Mesenteric fat pad (tissue), 1 donor: ENCODE data around the gene FNDC7. TPM values are rescaled to one million over a fixed set of nuclear protein-coding genes. Genes with fewer than 3 reads are reported as not detected.
"Not testable (repeated sequence)": the region's sequence is repeated elsewhere in the genome, so short reads cannot be mapped to it uniquely, and the experiment has no call there.

ENCODE experiments used
- DNase-seq: peaks from one replicate; pipeline ENCODE4 v3.0.0-alpha.2; 2020; ENCODE audit warnings: low spot score
- total RNA-seq: library from RNA; stranded (reverse); fragmentation: NEBNext Ultra II Directional; extraction: Animal tissue kit (Norgen Biotek cat#: 25700); gene quantifications from one replicate; pipeline ENCODE4 v1.2.1, GENCODE V29; 2021
- donor health status: DM: yes; HTN: yes; CAD: no.

Gene FNDC7
- total RNA-seq, 1 donor from 2014 or later, result not detected

DNA sequence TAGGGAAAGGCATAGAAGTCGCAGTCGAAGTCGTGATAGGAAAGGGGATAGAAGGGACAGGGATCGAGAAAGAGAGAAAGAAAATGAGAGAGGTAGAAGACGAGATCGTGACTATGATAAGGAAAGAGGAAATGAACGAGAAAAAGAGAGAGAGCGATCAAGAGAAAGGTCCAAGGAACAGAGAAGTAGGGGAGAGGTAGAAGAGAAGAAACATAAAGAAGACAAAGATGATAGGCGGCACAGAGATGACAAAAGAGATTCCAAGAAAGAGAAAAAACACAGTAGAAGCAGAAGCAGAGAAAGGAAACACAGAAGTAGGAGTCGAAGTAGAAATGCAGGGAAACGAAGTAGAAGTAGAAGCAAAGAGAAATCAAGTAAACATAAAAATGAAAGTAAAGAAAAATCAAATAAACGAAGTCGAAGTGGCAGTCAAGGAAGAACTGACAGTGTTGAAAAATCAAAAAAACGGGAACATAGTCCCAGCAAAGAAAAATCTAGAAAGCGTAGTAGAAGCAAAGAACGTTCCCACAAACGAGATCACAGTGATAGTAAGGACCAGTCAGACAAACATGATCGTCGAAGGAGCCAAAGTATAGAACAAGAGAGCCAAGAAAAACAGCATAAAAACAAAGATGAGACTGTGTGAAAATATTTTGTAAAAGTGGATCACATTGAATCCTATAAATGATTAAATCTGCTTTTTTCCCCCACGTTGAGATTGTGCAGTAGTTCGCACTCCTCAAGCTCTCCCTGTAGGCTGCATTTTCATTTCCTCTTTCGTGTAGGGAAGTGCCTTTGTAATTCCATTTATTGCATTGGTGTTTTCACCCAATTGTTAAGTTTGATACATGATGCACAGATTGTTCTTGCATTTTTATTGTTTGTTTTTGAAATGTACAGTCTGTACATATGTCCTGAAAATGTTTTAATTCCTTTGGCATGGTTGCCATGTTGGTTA lies 13.1 kb upstream of the FNDC7 start:
- DNase-seq, result no peak

DNA sequence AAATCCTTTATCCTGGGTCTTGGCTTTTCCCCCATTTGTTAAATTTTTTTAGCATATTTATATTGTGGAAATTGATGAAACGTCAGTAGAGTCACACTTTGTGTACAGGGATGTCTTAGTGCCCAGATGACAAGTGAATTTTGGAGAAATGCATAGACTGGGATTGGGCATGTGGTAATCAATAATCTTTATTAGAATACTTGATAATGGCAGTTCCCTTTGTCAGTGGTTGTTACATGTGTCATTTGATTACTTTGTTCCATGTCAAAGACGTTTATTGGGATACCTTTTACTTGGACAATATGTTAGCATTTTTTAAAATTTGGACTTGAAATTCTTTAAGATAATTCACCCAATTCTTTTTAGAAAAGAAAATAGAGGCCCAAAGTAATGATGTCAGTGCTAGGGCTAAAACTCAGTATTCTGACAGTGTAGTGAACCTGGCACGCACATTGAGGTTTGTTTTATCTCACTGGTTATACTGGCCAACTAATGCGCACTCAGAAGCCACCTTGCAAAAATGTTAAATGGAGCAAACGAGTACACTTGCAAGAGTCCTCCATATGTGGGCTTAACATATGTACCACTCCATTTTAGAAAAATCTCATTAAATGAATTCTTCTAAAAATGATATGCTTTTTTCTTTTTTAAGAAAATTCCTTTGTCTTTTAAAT lies 11.4 kb upstream of the FNDC7 start:
- no peak for DNase-seq

DNA sequence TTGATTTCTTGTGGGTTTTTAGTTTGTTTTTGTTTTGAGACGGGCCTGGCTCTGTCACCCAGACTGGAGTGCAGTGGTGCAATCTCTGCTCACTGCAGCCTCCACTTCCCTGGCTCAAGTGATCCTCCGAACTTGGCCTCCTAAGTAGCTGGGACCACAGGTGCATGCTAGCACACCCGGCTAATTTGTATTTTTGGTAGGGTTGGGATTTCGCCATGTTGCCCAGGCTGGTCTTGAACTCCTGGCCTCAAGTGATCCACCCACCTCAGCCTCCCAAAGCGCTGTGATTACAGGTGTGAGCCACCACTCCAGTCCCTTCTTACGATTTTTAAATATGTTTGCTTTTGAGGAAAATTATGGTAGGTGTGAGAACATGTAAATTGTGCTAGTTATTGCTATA lies 10.6 kb upstream of the FNDC7 start:
- DNase-seq, result not testable (repeated sequence)

DNA sequence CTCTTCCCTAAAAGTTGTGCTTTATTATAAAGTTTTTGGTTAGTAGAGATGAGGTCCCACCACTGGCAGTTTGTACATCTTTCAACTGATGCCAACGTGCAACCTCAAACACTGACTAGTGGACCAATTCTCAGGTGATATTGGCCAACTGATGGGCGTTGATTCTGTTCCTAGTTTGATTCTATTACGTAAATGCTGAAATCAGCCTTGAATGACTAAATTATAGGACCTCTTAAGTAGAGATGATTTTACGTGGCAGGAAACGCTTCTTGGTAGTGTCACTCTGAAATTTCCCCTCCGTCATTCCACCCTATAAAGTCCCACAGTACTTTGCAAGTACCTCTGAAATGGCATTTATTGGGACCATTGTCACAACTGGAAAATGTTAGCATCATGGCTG lies 8.8 kb upstream of the FNDC7 start:
- DNase-seq, result no peak

DNA sequence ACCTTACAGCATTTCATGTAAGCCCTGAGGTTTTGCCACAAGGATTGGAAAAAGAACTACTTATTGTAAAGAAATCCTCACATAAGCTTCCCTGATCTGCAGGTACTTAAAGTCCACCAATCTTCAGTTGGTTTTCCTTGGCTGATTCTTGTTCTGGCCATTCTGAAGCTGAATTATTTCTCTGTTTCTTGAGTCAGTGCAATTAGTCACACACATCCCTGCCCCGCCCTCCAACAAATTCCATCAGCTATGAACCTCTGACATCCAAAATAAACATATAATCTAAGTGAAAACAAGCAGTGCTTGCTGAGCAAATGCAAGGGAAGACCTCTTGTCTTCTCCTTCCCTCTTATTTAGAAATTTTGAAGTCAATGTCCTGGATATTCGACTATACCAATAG lies 8.2 kb upstream of the FNDC7 start:
- DNase-seq, result no peak

DNA sequence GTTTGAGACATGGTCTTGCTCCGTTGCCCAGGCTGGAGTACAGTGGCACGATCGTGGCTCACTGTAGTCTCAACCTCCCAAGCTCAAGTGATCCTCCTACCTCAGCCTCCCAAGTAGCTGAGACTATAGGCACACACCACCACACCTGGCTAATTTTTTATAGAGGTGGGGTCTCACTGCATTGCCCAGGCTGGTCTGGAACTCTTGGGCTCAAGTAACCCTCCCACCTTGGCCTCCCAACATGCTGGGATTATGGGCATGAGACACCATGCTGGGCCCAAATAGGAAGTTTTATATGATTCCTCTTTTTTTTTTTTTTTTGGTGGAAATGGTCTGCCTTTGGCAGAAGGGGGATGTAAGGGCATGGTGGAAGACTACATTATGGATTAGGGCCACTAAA lies 6.1 kb upstream of the FNDC7 start:
- no peak for DNase-seq

DNA sequence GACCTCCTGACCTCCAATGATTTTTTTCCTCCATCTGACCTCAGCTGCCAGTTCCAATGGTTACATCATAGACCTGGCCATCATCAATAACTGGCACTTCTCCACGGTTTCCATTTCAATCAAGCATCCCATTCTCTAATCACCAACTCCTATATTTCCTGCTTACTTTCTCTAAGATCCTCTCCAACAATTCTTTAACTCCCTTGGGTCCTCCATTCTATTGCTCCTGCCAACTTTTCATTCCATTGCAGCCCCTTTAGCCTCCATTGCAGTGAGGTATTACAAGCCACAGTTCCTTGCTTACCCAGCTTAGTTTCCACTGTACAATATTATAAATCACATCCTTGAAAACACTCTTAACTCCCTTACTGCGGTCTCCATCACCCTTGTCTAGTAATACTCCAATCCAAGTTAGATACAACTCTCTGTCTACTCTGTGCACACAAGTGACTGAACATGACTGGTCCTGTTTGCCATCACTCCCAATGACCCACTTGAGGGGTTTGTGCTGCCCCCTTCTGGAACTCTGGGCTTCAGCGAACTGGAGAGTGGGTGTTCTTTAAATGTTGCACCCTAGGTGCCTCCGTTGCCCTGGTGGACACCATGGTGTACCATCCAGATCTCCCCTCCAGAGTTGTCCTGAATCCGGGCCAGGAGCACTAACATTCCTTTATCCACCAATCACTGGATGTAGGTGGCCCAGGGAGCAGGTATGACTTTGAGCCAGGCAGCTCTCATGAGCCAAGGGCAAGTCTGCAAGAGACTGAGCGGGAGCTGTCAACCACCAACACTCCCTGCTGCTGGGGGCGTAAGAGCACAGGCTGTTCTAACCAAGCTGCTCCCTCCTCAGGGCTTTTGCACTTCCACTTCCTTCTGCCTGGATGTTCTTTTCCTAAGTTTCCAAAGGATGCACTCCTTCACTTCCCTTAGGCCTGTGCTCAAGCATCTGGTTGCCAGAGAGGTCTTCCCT lies 3.7 kb upstream of the FNDC7 start:
- DNase-seq, result no peak

DNA sequence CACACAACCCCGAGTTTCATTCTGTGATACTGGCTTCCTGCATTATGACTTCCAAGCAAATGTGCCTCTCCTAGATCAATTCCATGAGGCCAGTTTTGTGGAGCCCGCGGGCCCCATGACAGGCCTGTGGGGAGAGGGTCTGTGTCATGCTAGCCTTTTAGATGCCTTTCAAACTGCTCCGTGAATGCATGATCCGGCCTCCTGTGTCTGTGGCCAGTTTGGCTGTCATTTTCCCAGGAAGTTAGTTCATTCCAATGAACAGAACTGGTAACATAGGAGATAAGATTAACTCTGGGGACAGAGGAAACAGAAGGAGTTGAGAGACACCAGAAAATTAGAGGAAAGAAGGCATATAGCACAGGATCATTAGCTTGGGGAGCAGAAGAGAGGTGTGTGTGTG lies 3.2 kb downstream of the FNDC7 start:
- no peak for DNase-seq

DNA sequence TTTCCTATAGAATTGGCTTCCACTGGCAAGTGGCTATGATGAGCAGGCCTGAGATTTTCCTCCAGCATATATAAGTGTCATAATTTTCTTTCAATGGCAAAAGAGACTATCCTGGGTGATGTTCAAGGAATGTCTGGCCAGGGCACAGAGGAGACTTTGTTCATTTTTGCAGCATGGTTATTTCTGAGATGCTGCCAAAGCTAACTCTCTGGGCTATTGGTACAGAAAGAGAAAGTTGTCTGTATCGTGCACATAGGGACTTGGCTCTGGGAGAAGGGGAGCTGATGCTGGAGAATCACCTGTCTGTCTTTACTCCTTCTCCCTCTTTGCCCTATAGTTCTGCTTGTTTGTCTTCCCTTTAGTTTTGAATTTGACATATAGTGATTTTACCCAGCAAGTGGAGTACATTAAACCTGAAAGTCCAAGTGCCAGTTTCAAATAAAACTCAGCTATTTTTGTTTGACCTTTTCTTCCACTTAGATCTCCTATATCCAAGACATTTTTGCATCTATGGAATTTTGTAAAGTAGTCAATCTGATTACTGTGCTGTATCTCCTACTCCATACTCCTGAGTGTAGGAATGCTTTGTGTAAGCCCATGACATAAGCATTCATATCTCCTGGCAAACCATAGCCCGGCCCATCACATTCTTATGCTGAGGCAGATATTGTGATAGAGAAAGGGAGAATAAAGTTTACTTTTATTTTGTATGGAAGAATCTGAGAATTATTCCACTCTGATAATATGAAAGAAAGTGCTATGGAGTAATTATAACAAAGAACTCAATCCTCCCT lies 3.9 kb downstream of the FNDC7 start:
- DNase-seq, result no peak

DNA sequence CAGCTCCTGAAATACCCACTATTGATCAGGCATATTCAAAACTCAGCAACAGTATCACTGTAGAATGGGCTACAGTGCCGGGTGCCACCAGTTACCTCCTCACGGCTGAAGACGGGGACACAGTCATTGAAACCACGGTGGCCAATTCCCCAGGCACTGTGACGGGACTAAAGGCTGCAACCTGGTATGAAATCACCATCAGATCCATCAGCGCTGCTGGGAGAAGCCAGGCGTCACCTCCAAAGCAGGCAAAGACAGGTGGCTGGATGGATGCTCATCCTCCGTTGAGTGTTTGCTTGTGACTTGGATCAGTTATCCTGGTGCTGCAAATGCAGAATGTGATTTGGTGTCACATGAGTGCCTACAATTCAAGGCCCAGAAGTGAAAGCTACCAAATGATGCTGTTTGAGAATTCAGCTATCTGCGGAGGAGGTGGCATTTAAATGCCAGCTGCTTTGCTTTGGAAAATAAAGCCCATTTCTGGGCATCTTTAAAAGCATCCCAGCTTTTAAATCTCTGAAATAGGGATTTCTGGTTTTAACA lies 5.1 kb downstream of the FNDC7 start:
- no peak for DNase-seq

DNA sequence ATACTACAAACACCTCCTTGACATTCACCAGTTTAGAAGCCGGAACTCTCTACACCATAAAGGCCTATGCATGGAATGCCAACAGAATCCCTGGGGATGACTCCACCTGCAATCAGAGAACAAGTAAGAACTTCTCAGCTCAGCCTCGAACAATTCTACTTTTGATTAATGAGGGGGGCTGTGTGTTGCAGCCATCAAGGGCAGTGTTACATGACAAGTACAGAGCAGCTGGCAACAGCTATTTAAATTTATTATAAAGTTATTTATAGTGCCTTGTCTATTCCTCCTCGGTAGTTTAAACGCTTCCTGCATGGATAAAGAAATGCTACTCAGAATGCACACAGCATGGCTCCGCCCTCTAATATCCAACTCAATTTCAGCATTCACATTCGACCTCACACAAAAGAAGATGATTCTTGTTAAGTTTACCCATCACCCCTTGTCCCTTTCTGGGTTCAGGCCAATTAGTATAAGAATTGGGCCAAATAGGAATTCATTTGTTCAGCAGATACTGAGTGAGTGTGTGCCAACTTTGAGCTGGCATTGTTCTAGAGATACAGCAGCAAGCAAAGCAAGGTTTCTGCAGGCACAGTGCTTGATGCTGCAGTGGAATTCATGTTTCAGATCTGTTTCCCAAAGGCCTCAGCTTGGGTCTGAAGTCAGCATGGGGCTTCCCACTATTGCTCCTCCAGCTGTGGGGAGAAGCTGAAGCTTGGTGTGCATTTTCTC lies 6.4 kb downstream of the FNDC7 start:
- DNase-seq, result no peak

DNA sequence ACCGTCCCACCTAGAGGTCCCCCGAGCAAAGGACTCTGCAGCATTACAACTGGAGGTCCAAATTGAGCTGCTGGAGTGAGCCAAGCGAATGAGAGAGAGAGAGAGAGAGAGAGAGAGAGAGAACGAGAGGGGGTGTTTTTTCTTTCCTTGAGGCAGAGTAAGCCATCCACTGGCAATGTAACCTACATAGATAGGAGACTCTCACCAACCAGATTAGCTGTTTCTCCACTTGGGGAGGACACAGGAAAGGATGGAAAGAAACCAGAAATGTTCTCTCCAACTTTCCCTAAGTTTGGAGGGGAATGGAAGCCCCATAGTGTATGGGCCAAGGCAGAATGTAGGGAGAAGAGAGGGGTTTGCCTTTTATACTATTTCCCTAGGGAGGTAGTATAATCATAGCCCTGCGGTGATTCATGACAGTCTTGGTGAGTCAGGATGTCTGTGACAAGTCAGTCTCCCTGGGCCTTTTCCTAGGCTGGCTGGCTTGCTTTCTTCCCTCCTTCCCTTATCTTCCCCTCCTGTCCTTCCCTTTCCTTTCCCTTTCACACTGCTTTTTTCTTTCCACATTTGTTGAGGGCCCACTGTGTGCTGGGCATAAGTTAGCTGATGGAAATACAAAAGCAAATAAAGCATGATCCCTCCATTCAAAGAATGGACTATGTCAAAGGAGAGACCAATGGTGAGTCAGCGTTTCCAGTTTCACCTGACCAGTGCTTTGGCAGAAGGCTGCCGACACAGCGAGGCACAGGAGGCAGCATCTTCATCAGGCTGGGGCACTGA lies 7.1 kb downstream of the FNDC7 start:
- no peak for DNase-seq

DNA sequence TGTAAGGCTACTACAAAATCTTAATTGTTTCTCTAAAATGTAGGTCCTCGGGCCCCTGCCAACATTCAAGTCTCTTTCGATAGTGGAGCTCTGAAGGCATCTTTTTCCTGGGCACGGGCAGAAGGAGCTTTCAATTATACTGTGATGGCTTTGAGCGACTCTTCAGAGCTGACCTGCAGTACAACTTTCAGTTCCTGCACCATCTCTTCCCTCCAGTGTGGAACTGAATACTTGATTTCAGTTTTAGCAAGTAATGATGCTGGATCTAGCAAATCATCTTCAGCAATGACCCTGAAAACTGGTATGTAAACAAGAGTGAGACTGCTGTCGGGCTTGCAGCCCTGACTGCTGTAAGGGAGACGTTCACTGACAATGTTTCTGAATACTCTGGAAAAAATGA lies 9.6 kb downstream of the FNDC7 start:
- DNase-seq, result no peak

DNA sequence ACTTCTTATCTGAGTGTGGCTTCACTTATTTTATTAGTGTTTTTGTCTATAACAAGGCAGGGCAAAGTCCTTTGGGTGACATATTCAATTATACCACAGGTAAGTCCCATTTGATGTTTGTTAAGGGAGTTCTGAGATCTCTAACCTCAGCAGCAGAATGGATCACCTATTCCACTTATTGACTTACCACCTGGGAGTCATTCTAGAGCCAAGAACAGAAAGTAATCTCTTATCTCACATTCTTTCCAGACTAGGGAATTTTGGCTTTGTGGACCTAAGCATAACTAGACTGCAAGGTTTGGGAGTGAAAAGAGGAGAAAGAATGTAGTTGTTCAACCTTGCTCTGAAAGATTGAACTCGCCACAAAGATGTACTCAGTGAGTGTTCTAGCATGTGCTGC lies 13.2 kb downstream of the FNDC7 start:
- no peak for DNase-seq

DNA sequence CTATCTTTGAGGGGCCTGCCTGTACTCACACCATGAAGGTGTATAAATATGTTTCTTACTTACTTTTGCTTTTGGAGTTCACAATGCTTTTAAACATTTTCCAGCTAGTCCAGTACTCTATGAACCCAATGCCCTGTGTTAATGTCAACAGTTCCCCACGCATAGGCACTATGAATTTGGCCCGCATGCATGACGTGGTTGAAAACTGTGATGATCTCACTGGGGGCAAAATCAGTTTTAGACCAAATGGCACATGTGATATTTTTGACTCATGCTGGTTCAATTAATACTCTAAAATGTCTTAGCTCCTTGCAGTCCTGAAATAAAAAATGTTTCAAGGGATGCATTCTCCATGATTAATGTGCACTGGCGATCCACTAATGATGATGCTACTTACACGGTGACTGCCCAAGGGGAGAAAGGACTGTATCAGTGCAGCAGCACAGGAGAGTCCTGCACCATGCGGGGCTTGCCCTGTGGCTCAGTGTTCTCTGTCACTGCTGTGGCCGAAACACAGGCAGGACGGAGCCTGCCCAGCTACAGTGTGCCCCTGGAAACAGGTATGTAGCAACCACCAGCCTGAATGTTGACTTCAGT lies 15.7 kb downstream of the FNDC7 start:
- no peak for DNase-seq

DNA sequence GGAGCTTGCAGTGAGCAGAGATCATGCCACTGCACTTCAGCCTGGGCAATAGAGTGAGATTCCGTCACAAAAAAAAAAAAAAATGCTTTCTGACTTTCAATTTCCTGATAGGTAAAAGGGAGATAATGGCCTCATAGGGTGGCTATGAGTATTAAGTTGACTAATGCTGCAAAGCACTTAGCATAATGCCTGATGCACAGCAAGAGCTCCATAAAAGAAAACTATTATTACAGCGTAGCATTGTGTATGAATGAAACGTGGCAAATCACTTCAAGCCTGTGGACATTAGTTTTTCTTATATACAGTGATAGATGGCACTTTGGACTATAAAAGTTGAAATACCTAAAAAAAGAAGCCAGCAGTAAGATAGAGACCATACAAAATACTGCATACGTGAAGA lies 16.8 kb downstream of the FNDC7 start:
- DNase-seq, result no peak

DNA sequence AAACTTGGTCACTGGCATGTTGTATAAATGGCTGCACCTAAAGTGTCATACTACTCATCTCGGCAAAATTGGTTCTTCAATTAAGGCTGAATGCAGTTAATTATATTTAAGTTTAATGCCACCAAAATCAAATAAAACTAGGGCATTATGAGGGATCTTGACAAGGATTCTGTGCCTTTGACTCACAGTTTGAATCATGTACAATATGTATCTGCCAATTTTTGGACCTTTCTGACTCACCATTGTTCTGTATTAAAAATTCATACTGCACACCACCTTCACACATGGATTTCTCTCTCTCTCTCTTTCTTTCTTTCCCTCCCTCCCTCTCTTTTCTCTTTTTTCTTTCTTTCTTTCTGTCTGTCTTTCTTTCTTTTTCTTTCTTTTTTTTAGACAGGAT lies 19.7 kb downstream of the FNDC7 start:
- DNase-seq, result no peak

DNA sequence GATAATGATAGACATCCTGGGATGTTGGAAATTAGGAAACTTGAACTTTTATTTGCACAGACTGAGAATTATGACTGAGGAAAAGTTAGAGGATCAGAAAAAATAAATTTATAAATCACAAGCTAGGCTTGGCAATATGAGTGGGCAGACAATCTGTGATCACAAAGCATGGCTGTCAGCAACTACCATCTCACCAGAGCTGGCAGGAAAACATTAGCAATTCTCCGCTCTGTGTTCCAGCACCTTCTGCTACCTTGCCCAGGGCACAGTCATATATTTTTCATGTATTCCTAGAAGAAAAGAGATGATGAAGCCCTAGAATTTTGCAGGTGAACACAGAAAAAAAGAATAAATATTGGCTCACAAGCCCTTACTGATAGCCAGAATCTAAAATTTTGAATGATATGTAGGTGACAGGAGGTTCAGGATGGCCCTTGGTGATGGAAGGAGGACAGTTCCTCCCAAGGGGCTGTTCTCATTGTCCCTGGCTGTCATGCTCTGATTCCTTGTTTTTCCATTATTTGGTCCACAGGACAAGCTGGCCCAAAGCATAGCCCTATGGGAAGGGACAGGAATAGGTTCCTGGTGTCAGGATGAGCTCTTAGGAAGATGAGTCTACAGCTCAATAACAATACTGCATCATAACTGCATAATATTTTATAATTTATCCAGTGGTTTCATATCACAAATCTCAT lies 21.6 kb downstream of the FNDC7 start:
- DNase-seq, result no peak
